Kidney epithelial cell (primary cell): ENCODE data around the gene CBFA2T3. TPM values are rescaled to one million over a fixed set of nuclear protein-coding genes. Genes with fewer than 3 reads are reported as not detected.

Experiments
- DNase-seq: peaks from one replicate; pipeline ENCODE4 v3.0.0-alpha.2; 2010; ENCODE audit warnings: low read depth
- H3K27me3 ChIP-seq: 2 replicates; pipeline ENCODE4 v1.6.0; 2011; ENCODE audit warnings: low read length; ENCODE audit not compliant: control insufficient read depth, insufficient read depth
- H3K36me3 ChIP-seq: 2 replicates; pipeline ENCODE4 v1.5.1; 2011; ENCODE audit warnings: low read length; ENCODE audit not compliant: control insufficient read depth, insufficient read depth
- H3K4me3 ChIP-seq: 2 replicates; pipeline ENCODE4 v1.5.1; 2011; ENCODE audit warnings: low read depth, mild to moderate bottlenecking, control low read depth, low read length
- total RNA-seq: library from RNA; depleted of rRNA; stranded (reverse); fragments of >200 nt; gene quantifications from 2 replicates; pipeline ENCODE4 v1.2.3, GENCODE V29; 2015
- TF ChIP-seq, protein P1 (sequence below): IDR thresholded peaks from 2 replicates; pipeline ENCODE4 v1.5.1; 2011; ENCODE audit warnings: mild to moderate bottlenecking, moderate library complexity, low read length, control low read depth, inconsistent platforms; ENCODE audit not compliant: insufficient read depth, poor library complexity, severe bottlenecking

CBFA2T3 gene
- total RNA-seq, 1 donor from 2014 or later = 0.63 TPM

DNA sequence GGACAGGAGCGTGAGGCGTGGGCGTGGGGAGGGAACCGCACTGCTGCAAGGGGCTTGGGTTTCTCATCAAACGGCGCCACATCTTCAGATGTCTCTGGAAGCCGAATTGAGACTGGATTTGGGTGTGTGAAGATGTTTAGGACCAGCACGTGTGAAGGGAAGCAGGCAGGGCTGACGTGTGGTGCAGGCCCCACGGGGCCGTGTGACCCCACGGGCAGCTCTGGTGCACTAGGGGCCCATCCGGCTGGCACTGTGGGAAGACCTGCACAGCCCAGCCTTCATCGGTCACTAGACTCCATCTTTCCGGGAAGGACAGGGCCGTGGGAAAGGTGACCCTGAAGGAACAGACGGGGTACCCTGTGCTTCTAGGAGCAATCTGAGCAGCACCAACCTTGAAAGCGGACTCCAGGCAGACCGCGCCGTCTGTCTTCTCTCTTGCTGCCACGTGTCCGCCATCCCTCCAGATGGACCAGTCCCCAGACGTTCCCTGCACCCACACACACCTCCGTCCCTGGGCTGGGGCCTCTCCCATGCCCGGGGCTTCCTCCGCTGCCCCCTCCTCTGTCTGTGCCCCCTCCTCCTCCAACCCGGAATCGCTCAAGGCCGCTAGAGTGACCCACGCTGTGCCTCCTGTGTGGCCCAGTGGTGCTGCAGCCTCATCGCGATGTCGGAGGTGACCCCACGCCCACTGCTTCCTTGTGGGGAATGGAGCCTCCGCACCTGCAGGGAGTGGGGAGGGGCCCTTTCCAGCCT, 23.4 kb upstream of the CBFA2T3 start:
- TF ChIP-seq, protein P1, sequence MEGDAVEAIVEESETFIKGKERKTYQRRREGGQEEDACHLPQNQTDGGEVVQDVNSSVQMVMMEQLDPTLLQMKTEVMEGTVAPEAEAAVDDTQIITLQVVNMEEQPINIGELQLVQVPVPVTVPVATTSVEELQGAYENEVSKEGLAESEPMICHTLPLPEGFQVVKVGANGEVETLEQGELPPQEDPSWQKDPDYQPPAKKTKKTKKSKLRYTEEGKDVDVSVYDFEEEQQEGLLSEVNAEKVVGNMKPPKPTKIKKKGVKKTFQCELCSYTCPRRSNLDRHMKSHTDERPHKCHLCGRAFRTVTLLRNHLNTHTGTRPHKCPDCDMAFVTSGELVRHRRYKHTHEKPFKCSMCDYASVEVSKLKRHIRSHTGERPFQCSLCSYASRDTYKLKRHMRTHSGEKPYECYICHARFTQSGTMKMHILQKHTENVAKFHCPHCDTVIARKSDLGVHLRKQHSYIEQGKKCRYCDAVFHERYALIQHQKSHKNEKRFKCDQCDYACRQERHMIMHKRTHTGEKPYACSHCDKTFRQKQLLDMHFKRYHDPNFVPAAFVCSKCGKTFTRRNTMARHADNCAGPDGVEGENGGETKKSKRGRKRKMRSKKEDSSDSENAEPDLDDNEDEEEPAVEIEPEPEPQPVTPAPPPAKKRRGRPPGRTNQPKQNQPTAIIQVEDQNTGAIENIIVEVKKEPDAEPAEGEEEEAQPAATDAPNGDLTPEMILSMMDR = no peak
- DNase-seq = no peak
- H3K36me3 ChIP-seq = no peaks in the 10 kb centered on the region
- no peak overlapping the region for H3K4me3 ChIP-seq
- peaks cover 21% of the 10 kb centered on the region for H3K27me3 ChIP-seq

DNA sequence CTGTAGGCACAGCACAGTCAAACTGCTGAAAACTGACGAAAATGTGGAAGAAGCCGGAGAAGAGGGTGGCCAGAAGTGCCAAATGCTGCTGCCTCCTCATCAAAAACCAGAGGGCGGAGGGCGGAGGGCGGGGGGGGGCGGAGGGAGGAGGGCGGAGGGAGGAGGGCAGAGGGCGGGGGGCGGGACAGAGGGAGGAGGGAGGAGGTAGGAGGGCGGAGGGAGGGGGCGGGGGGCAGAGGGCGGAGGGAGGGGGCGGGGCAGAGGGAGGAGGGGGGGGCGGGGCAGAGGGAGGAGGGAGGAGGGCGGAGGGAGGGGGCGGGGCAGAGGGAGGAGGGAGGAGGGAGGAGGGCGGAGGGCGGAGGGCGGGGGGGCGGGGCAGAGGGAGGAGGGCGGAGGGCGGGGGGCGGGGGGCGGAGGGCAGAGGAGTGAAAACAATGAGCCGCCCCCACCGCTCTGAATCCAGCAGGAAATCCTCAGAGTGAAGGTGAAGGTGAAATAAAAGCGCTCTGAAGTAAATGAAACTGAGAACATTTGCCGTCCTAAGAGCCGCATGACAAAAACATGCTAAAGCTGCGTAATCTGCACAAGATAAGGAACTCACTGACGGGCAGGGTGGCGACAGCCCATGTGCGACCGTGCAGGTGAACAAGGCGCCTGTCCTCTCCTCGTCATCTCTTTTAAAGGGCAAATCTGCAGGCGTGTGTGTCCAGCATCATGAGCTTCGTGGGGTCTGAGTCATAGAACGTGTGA, 22.6 kb upstream of the CBFA2T3 start:
- TF ChIP-seq, protein P1 = no peak
- Histone ChIP-seq H3K36me3 (no peaks in the 10 kb centered on the region), H3K27me3 (peaks cover 27% of the 10 kb centered on the region), H3K4me3 (no peak overlapping the region)
- DNase-seq = no peak

DNA sequence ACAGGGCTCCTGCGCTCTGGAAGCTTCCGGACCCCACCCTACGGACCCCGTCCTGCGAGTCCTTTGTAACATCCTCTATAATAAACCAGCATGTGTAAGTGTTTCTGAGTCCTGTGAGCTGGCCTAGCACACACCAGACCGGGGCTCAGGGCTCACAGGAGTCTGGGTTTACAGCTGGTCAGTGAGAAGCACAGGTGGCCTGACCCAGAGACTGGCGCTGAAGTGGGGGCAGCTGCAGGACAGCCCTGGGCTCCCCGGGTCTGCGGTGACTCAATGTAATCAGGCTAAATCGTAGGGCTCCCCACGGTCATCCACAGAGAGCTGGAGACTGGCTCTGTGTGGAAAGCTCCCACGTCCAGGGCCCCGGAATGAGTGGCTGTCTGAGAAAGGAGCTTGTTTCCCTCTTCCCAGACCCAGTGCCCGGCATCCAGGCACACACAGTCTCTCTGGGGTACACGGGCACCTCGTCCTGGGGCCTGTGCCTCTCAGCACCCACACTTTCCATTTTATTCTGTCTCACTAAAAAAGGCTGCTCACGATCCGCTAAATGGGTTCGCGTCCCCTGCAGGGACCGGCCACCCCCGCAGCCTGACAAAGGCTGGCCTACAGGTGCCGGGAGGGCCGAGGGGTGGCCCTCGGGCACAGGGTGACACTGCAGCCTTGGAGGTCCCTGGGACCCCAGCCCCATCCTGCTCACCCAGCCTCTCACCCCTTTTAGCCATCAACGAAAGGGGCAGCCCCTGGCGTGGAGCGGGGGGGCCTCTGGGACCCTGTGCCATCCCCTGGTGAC, 18.9 kb upstream of the CBFA2T3 start:
- Histone ChIP-seq H3K4me3 (no peak overlapping the region), H3K36me3 (no peaks in the 10 kb centered on the region), H3K27me3 (peaks cover 38% of the 10 kb centered on the region)
- DNase-seq = no peak
- TF ChIP-seq, protein P1 = no peak

DNA sequence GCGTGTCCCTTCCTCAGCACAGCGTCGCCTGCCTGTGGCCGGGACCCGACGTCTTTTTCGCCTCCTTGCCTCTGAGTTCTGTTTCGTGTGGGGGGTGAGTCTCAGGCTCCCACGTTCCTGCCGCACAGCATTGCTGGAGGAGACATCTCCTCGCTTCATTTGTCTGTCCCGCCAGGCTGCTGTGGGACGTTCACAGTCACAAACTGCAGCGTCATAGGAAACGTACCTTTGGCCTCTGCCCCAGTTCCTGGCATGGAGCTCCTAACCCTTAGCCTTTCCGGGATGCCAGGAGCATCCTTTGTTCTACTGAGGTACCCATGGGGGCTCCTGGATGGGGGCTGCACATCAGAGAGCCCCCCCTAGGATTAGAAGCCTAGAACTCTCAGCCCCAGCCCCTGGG, 18.2 kb upstream of the CBFA2T3 start:
- no peak for DNase-seq
- Histone ChIP-seq H3K4me3 (no peak overlapping the region), H3K27me3 (peaks cover 33% of the 10 kb centered on the region), H3K36me3 (no peaks in the 10 kb centered on the region)
- TF ChIP-seq, protein P1 = no peak

DNA sequence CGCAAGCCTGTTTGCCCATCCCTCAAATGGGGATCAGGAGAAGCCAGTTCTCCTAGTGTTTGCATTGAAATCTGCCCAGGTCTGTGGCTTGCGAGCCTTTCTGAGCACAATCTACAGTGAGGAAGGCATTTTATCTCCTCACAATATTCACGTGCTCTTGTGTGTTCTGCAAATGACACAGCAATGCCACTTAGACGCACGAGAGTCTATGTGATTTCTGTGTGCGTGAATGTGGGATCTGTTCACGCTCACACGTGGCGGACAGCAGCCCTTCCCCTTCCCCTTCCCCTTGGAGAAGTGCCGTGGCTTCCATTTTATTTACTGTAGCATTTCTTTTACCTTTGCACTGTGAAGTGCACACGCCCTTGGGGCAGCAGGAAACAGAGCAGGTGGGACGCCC, 17.7 kb upstream of the CBFA2T3 start:
- peaks cover 29% of the 10 kb centered on the region for H3K27me3 ChIP-seq
- TF ChIP-seq, protein P1 = no peak
- no peaks in the 10 kb centered on the region for H3K36me3 ChIP-seq
- no peak overlapping the region for H3K4me3 ChIP-seq
- no peak for DNase-seq
